Measurements from ENCODE around the gene HERPUD2.

GRCh38 chr7:35596061-35596460 lies 98.9 kb downstream of the HERPUD2 start:
- TF ChIP-seq EZH2 (IDR thresholded peaks at IDR 0.05; ENCODE audit: low read length, unreplicated experiment) (no peak), CTCF (conservative IDR thresholded peaks at IDR 0.05; ENCODE audit: low read depth, low read length) (no peak)

All from PC-3 (cell line).